Ureter (tissue), 1 donor: ENCODE data around the gene CLK4. TPM values are rescaled to one million over a fixed set of nuclear protein-coding genes. Genes with fewer than 3 reads are reported as not detected.
A peak's percentile ranks its signal among the peaks of the same experiment; 100 is the strongest.

ENCODE experiments used
- DNase-seq: peaks from one replicate; pipeline ENCODE4 v3.0.0-alpha.2; 2020; ENCODE audit warnings: low spot score
- total RNA-seq: library from RNA; stranded (reverse); gene quantifications from one replicate; pipeline ENCODE4 v1.2.4, GENCODE V29; 2023
- donor health status: DM: yes; HTN: yes; CAD: no.

CLK4 gene
- 30.5 TPM for total RNA-seq

DNA sequence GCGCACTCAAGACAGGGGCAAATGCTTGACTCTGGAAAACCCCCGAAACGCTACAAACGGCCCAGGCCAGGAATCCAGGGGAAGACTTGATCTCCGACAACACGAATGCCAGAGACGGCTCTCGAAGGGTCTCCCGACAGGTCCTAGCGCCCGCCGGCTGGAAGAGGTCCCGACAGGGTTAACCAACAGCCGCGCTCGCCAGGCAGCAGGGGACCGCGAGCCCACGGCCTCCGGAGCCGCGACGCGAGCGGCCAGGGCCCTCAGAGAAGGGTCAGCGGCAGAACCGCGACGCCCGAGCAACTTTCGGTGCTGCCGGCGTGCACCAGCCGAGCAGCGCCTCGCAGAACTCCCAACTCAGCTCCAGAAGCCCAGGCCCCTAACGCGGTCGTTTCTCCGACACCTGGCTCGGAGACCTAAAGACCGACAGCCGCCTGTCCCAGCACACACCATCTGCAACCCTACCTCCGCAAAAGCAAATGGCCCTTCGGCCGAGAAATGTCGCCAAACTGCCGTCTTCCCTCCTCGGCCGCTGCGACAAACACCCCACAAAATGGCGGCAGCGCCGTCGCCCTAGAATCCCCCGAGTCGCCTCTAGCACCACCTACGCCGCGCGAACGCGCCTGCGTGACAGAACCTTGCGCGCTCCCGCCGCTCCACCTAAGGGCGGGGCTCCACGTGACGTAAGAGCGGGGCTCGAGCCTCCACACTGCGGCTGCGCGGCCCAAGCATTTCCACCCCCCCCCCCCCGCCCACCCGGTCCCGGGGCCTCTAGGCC is at the start of gene CLK4:
TSS of gene CLK4 (minus strand) at position 567 of the 775 bp plus-strand sequence. CDS start 3,634 bp downstream, outside the sequence.
- peak; percentile 96 for DNase-seq

DNA sequence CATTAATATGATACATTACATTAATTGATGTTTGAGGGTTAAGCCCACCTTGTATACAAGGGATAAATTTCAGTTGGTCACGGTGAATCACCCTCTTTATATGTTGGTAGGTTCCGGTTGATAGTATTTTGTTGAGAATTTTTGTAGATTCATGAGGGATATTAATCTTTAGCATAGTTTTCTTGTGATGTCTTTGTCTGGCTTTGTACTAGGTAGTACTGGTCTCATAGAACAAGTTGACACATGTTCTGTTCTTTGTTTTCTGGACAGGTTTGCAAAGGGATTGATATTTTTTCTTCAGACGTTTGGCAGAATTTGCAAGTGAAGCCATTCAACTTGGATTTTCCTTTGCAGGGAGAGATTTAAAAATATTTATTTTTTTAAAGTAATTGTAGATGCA is 49.1 kb upstream of the CLK4 start:
- DNase-seq: no peak

GRCh38 chr5:178674334-178674733 is 47.5 kb upstream of the CLK4 start:
- no peak for DNase-seq

DNA sequence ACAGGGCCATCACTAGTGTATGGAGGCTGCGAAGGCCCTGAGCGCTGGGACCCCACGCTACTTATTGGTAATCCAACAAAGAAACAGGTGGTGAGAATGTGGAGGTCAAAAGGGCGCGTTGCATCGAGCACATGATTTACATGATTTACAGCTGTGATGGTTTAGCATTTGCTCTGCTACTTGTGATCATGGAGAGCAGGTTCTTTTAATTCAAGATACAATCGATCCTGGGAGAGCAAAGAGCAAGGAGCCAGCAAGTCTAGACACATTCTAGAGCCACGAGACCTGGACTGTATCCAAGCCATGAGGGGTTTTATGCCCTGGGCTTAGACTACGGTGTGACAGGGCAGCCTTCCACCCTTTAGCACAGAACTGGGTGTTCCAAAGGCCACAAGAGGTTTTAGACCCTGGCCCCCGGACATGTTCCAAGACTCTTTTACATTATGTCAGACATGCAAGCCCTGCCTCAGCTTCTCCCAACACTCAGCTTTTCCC is 47.0 kb upstream of the CLK4 start:
- DNase-seq: no peak

DNA sequence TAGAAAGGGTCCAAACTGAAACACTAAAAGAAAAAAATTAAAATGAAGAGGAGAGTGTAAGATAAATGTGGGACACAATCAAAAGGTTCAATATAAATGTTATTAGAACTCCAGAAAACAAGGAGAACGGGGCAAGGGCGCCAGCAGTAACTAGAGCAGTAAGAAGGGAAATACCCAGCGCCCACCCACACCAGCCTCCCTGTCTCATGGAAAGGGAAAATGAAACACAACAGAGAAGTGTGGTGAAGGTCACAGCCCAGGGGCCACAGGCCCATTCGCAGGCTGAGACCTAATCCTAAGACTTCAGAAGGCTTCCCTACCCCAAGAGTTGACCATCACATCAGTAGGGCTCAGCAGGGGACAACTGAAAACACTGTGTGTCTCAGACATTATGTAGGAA is 45.8 kb upstream of the CLK4 start:
- no peak for DNase-seq

- no peak for DNase-seq
These were observed 44.8 kb upstream of the CLK4 start for GRCh38 chr5:178671602-178672144.

GRCh38 chr5:178670351-178670885 is 43.6 kb upstream of the CLK4 start:
- no peak for DNase-seq

DNA sequence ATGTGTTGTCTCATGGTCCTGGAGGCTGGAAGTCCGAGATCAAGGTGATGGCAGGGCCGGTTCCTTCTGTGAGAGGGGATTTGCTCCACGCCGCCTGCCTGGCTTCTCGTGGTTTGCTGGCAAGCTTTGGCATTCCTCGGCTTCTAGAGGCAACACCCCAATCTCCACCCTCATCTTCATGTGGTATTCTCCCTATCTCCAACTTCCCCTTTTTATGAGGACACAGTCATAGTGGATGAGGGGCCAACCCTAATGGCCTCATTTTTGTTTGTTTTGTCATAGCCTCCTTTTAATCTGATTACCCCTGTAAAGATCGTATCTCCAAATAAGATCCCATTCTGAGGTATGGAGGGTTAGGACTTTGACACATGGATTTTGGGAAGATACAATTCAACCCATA is 41.7 kb upstream of the CLK4 start:
- no peak for DNase-seq

DNA sequence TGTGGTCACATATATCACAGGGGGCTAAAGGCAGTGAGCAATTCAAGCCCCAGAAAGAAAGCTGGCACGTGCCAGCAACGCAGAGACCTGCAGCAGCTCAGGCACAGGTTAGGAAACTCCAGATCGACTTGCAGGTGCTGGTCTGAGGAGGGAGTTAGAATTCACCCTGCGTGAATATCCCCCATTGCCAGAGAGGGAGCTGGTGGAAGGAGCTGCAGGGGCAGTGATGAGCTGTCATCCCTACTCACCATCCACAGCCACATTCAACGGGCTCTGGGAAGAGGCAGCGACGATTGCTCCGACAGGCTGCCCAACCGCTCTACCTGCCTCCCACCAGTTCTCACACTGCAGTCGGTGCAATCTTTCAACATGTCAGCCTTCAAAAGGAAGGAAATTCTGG is 40.8 kb upstream of the CLK4 start:
- no peak for DNase-seq

- no peak for DNase-seq
These were observed 40.3 kb upstream of the CLK4 start for GRCh38 chr5:178667101-178667500.

DNA sequence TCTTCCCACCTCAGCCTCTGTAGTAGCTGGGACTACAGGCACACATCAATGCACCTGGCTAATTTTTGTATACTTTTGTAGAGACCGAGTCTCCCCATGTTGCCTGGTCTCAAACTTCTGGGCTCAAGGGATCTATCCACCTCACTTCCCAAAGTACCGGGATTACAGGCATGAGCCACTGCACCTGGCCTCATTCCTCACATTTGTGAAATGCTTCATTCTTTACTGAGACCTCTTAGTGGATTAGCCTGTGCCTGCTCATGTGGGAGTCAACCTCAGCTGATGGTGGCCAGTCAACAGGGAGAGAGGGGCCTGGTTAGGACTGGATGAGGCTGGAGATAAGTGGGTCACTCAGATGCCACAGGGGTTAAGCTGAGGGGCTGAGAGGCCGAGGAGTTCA is 37.3 kb upstream of the CLK4 start:
- DNase-seq: no peak

DNA sequence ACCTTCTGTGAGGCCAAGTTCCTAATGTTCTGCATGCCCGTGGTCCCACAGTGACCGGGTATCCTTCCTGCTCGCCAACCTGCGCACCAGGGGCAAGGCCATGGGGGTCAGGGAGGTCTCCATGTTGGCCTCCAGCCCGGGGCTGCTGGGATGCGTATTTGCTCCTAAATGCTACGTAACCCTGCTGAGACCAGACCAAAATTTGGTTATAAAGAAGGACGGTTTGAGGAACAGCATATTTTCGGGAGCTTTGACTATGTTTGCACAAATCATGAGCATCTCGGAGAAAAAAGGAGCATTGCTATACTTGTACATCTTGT is 35.7 kb upstream of the CLK4 start:
- DNase-seq: no peak

GRCh38 chr5:178661836-178662540 is 35.1 kb upstream of the CLK4 start:
- no peak for DNase-seq

DNA sequence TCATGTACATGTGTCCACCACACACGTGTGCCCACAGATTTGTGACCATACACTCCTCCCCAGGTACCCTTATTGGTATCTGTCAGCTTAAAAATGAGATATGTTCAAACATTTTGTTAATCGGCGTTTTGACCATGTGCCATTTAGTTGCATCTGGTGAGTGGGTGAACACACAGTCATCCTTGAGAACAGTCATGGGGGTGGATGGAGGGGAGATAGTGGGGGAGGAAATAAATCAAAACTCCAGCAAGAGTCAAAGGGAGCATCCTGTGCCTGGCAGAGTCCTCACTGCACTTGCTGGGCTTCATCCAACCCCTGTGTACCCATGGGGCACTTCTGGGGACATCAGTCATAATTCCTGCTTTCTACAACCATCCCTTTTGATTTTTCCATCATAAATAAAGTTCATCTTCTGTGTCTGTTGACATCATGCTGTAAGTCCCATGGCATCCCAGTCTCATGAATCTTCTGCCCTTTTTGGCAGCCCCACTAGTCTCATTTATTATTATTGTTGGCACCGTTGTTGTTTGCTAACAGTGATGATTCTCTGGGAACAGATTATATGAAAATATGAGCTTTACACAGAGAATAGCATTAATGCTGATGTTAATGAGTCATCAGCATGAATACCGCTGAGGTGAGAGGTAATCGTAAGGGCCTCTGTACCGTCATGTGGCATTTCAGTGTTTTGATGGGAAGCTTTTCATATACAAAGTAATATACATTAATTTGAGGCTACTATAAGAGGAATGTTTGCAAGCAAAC is 24.4 kb upstream of the CLK4 start:
- DNase-seq: no peak

DNA sequence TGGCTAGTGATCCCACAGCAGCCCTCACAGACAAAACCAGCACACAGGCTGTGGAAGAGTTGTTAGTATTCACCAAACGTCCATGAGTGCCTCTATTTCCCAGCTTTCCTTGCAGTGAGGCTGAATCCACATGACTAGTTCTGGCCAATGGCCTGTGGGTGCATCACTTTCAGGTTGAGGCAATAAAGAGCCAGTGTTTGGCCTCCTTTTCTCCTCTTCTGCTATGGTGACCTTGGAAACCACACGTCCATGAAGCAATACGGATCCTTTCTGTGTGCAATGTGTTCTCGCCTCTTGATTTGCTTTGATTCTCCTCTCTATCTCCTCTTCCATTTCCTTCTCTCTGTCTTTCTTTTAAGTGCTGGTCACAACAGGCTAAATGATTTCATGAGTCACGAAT is 23.4 kb upstream of the CLK4 start:
- DNase-seq: no peak

- DNase-seq: no peak
These were observed 22.7 kb upstream of the CLK4 start for GRCh38 chr5:178649580-178649979.

DNA sequence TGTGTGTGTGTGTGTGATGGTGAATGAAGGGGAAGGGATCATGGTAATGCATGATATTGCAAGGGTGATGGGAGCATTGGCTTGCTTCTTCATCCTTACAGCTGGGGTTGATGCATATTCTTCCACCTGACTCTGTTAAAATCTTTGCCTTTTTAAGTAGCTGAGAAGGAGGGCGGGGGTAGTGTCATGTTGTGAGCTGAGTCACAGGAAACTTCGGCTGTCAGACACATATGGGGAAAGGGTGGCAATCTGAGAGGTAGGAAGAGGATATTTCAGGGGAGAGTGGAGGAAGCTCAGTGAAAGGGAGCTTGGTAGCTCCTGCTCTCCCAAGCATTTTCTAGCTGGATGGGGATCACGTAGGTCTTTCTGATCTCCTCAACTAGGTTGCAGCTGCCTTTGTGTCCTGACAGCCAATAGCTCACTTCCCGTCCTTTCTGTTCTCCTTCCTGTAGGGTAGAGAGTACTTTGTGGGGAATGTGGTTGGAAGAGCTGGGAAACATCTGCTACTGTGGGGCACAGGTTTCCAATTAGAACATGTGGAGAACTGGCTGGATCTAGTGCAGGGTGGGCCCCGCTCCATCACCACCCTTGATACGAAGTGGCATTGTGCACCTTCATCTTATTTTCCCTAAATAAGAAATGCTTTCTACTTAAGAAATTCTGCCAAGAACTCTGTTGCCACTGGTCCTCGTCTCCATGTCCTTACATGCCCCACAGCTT is 18.1 kb upstream of the CLK4 start:
- DNase-seq: no peak

DNA sequence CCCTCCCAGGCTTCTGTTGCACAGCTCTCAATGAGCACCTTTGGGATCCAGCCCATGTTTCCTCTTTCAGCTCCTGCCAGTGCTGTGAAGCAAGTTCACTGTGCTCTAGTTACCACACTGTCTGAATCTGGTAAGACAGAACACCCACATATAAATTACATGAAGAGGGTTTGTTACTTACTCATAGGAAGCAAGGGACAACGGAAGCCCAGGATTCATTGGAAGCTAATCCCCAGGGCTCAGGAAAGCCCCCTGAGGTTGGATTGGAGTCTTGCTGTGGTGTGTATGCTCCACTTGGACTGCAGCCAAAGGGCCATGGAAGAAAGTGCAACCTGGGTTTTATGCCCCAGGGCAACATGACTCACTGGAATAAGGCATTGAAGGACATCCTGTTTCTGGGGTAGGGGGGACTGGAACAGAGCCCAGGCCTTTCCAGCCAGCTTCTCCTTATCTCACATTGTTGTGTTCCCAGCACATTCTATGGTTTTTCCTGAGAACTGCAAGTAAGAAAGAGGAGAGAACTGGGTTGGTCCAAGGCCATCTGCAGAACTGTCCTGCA is 15.6 kb upstream of the CLK4 start:
- DNase-seq: no peak

DNA sequence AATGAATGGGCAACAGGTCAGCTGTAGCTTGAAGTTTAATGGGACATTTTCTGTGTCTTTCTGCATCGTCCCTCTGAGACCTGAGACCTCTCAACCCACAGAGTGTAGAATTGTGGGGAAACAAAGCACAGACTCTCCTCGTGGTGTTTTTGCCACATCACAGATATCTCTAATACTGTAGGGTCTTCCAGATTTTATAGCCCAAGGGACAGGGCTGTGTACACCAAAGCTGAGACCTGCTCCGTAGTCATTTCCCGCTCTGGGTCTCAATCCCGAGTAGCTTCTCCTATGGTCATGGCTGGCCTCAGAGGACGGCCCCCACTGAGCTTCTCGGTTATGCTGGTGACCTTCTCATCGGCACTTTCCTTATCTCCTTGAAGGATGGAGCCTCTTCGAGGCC is 14.9 kb upstream of the CLK4 start:
- DNase-seq: no peak

- no peak for DNase-seq
These were observed 13.6 kb upstream of the CLK4 start for GRCh38 chr5:178640331-178641045.
